Lower lobe of right lung (tissue), 1 donor: ENCODE data around the gene SLC26A9. TPM values are rescaled to one million over a fixed set of nuclear protein-coding genes. Genes with fewer than 3 reads are reported as not detected.

Experiments
- total RNA-seq: library from RNA; stranded (reverse); fragmentation: NEBNext Ultra II Directional; extraction: Animal tissue kit (Norgen Biotek cat#: 25700); gene quantifications from one replicate; pipeline ENCODE4 v1.2.1, GENCODE V29; 2021
- donor health status: DM: no; HTN: yes; CAD: no; lungs with severe emphysema.

SLC26A9 gene
- total RNA-seq, 1 donor from 2014 or later = 18.2 TPM

Other genes with a start within 250 kb of the SLC26A9 start
- gene NUCKS1, start 193.3 kb downstream of the SLC26A9 start, total RNA-seq = 111 TPM
- gene RAB29, start 168.0 kb downstream of the SLC26A9 start, total RNA-seq = 23.9 TPM
- gene SLC41A1, start 130.3 kb downstream of the SLC26A9 start, total RNA-seq = 29.3 TPM
- 0.30 TPM for gene PM20D1, start 93.3 kb downstream of the SLC26A9 start, total RNA-seq
- 9.1 TPM for gene RAB7B, start 59.9 kb upstream of the SLC26A9 start, total RNA-seq
- 63.6 TPM for gene CTSE, start 80.4 kb upstream of the SLC26A9 start, total RNA-seq
- 13.5 TPM for gene RHEX, start 109.7 kb upstream of the SLC26A9 start, total RNA-seq
- gene AVPR1B, start 173.9 kb upstream of the SLC26A9 start, total RNA-seq = not detected